ENCODE data around the gene TMEM81.

DNA sequence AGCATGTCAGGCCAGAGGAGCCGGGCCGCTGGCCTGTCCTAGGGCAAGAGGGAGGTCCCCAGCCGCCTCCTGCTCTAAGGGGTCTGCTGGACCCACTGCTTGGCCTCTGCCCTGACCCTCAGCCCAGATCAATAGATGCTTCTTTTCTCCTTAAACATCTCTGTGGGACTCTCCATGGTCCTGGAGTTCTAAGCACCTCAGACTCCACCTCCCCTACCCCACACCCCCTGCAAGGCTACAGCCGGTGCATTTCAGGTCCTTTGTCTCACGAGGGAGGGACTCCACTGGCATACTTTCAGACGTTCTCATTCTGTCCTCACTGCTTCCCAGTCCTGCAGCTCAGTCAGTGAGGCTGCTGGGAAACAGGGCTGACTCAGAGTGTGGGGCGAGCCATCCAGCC lies 30.2 kb downstream of the TMEM81 start:
- TF ChIP-seq EZH2phosphoT487 (IDR thresholded peaks at IDR 0.05; ENCODE audit: borderline replicate concordance, low read length): no peak
- TF ChIP-seq, protein P1, sequence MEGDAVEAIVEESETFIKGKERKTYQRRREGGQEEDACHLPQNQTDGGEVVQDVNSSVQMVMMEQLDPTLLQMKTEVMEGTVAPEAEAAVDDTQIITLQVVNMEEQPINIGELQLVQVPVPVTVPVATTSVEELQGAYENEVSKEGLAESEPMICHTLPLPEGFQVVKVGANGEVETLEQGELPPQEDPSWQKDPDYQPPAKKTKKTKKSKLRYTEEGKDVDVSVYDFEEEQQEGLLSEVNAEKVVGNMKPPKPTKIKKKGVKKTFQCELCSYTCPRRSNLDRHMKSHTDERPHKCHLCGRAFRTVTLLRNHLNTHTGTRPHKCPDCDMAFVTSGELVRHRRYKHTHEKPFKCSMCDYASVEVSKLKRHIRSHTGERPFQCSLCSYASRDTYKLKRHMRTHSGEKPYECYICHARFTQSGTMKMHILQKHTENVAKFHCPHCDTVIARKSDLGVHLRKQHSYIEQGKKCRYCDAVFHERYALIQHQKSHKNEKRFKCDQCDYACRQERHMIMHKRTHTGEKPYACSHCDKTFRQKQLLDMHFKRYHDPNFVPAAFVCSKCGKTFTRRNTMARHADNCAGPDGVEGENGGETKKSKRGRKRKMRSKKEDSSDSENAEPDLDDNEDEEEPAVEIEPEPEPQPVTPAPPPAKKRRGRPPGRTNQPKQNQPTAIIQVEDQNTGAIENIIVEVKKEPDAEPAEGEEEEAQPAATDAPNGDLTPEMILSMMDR (IDR thresholded peaks at IDR 0.05; ENCODE audit: low read depth, low read length, poor library complexity, severe bottlenecking): no peak
